Endothelial cell of umbilical vein (primary cell): ENCODE measurements around the gene CHRM2. TPM values are rescaled to one million over a fixed set of nuclear protein-coding genes. Genes with fewer than 3 reads are reported as not detected.

Source experiments
- BruUV-seq: library from RNA; stranded (reverse); fragments of 400-500 nt; replicated peaks from 2 replicates; lab custom pipeline; 2021; lab: Mats Ljungman, UMichigan
- CTCF ChIA-PET: fragments of 300-600, 350-600 bp; sonication (Branson Sonifier 250); formaldehyde crosslinking; loops from one replicate; lab custom pipeline; 2021; ENCODE audit warnings: antibody characterized with exemption, inconsistent platforms; lab: Charles Lee
- POLR2A ChIA-PET: fragments of 300-600, 350-600 bp; sonication (Branson Sonifier 250); formaldehyde crosslinking; loops from one replicate; lab custom pipeline; 2021; ENCODE audit warnings: antibody characterized with exemption, inconsistent platforms; lab: Charles Lee
- DNase-seq: peaks from one replicate; pipeline ENCODE4 v3.0.0-alpha.2; 2011; ENCODE audit warnings: low read depth, low spot score
- FAIRE-seq: peaks from 2 replicates; lab custom pipeline; 2011; peaks lifted over from hg19 to GRCh38; lab: Jason Lieb, UNC
- H2AFZ ChIP-seq: 2 replicates; pipeline ENCODE4 v1.6.0; 2012; ENCODE audit warnings: low read depth, low read length, control low read depth, inconsistent platforms
- H3K27ac ChIP-seq: 2 replicates; pipeline ENCODE4 v1.5.1; 2011; ENCODE audit warnings: low read depth, mild to moderate bottlenecking, control low read depth, low read length, moderate library complexity; ENCODE audit not compliant: insufficient read depth
- H3K27me3 ChIP-seq, 2 experiments: 2 replicates each; pipeline versions ENCODE4 v1.6.0 to v1.6.1; 2011; ENCODE audit warnings: low read length in 2 of 2, mixed read lengths in 1 of 2; ENCODE audit not compliant: control insufficient read depth in 2 of 2, insufficient read depth in 2 of 2
- H3K36me3 ChIP-seq, 2 experiments: 2 replicates in 1 of 2; 3 replicates in 1 of 2; pipeline ENCODE4 v1.5.1; 2011; ENCODE audit warnings: low read length in 2 of 2, mild to moderate bottlenecking in 1 of 2, moderate library complexity in 1 of 2; ENCODE audit not compliant: control insufficient read depth in 2 of 2, insufficient read depth in 2 of 2; ENCODE audit errors: extremely low read depth in 1 of 2
- H3K4me1 ChIP-seq: 3 replicates; pipeline ENCODE4 v1.5.1; 2011; ENCODE audit warnings: mild to moderate bottlenecking, low read length; ENCODE audit not compliant: control insufficient read depth, insufficient read depth; ENCODE audit errors: extremely low read depth
- H3K4me2 ChIP-seq: 2 replicates; pipeline ENCODE4 v1.6.1; 2011; ENCODE audit warnings: low read length, control low read depth, mixed read lengths; ENCODE audit not compliant: insufficient read depth
- H3K4me3 ChIP-seq, 3 experiments: fragments of 200-600 bp in 1 of 3; sonication (generic), shearing (Covaris generic) in 1 of 3; replicated peaks in 1 of 3; 2 replicates each; pipeline ENCODE4 v1.5.1; 2011 to 2016; ENCODE audit warnings: control low read depth in 3 of 3, low read length in 3 of 3, mild to moderate bottlenecking in 2 of 3, inconsistent platforms in 1 of 3, low read depth in 1 of 3, moderate library complexity in 1 of 3; ENCODE audit not compliant: insufficient read depth in 1 of 3
- H3K79me2 ChIP-seq: 2 replicates; pipeline ENCODE4 v1.6.0; 2012; ENCODE audit warnings: low read length, inconsistent platforms; ENCODE audit not compliant: control insufficient read depth, insufficient read depth
- H3K9ac ChIP-seq: replicated peaks from 2 replicates; pipeline ENCODE3; 2011; ENCODE audit warnings: low read length, control low read depth; ENCODE audit not compliant: insufficient read depth; ENCODE audit errors: extremely low read depth
- H3K9me1 ChIP-seq: replicated peaks from 3 replicates; pipeline ENCODE4 v1.6.0; 2011; ENCODE audit warnings: mild to moderate bottlenecking, low read length; ENCODE audit not compliant: control insufficient read depth, insufficient read depth; ENCODE audit errors: extremely low read depth
- H3K9me3 ChIP-seq: replicated peaks from 2 replicates; pipeline ENCODE4 v1.5.1; 2012; ENCODE audit warnings: low read length, inconsistent platforms; ENCODE audit not compliant: control insufficient read depth, insufficient read depth
- H4K20me1 ChIP-seq: replicated peaks from 2 replicates; pipeline ENCODE3; 2011; ENCODE audit warnings: mild to moderate bottlenecking, low read length; ENCODE audit not compliant: control insufficient read depth, insufficient read depth; ENCODE audit errors: extremely low read depth
- CTCF ChIP-seq, 2 donors: IDR thresholded peaks; 1 replicate in 1 of 2; 2 replicates in 1 of 2; pipeline ENCODE4 v1.5.1; 2011; ENCODE audit warnings: low read length in 2 of 2, mild to moderate bottlenecking in 2 of 2, moderate library complexity in 2 of 2, control low read depth in 1 of 2, inconsistent platforms in 1 of 2, low read depth in 1 of 2; ENCODE audit not compliant: insufficient read depth in 1 of 2; ENCODE audit errors: extremely low read depth in 1 of 2
- EZH2 ChIP-seq: IDR thresholded peaks from 2 replicates; pipeline ENCODE4 v1.6.1; 2012; ENCODE audit warnings: borderline replicate concordance, low read depth, mild to moderate bottlenecking, moderate library complexity, low read length, inconsistent platforms; ENCODE audit not compliant: severe bottlenecking
- FOS ChIP-seq: IDR thresholded peaks from 2 replicates; pipeline ENCODE4 v1.6.1; 2011; ENCODE audit warnings: mild to moderate bottlenecking, low read length, moderate library complexity, borderline replicate concordance; ENCODE audit not compliant: insufficient read depth
- GATA2 ChIP-seq: IDR thresholded peaks from 2 replicates; pipeline ENCODE4 v1.7.0; 2011; ENCODE audit warnings: low read depth, mild to moderate bottlenecking, moderate library complexity, mixed read lengths, low read length; ENCODE audit not compliant: insufficient read length, insufficient read depth
- JUN ChIP-seq: IDR thresholded peaks from 2 replicates; pipeline ENCODE4 v1.6.1; 2011; ENCODE audit warnings: borderline replicate concordance, low read depth; ENCODE audit not compliant: insufficient read length, insufficient read depth
- MAX ChIP-seq: IDR thresholded peaks from 2 replicates; pipeline ENCODE4 v1.6.1; 2011; ENCODE audit not compliant: insufficient read depth, insufficient read length
- MYC ChIP-seq: IDR thresholded peaks from one replicate; pipeline ENCODE4 v1.6.1; 2011; ENCODE audit warnings: mild to moderate bottlenecking, low read depth, low read length
- POLR2A ChIP-seq: IDR thresholded peaks from 2 replicates; pipeline ENCODE4 v1.6.1; 2012; ENCODE audit warnings: low read depth, mild to moderate bottlenecking, control low read depth, low read length
- POLR2AphosphoS5 ChIP-seq: IDR thresholded peaks from 2 replicates; pipeline ENCODE4 v1.6.1; 2012; ENCODE audit warnings: low read depth, mild to moderate bottlenecking, control low read depth, low read length, moderate library complexity; ENCODE audit not compliant: insufficient read depth
- dilution Hi-C: fragments of 300-500 bp; cut with MboI; formaldehyde crosslinking; loops from one replicate; pipeline ENCODE4 v1.15.0; 2019; ENCODE audit warnings: low sequenced_read_pairs; ENCODE audit not compliant: extremely low pct_ligation_motif_present
- intact Hi-C: fragments of 100-400 bp; cut with micrococcal nuclease; formaldehyde crosslinking; loops from one replicate; pipeline ENCODE4 v1.10.0; 2022
- polyA plus RNA-seq, 4 experiments: library from polyadenylated mRNA; depleted of rRNA in 3 of 4; stranded (reverse) in 3 of 4; unstranded in 1 of 4; fragments of >200 nt; gene quantifications; 2 replicates each; pipeline versions ENCODE4 v1.2.1 to v1.2.3, GENCODE V29; 2011 to 2012; ENCODE audit warnings: missing spikeins in 1 of 4
- total RNA-seq: library from RNA; stranded (reverse); gene quantifications from 2 replicates; pipeline ENCODE4 v1.2.3, GENCODE V29; 2021

Gene CHRM2
- total and polyA plus RNA-seq, 2 donors (not counting 3 experiments of a cell fraction or from before 2014, with no cell fraction given): not detected

GRCh38 chr7:136878878-136879277, 10.4 kb downstream of the CHRM2 start:
- no peaks in the 10 kb centered on the region for H3K9me3 ChIP-seq
- TF ChIP-seq POLR2AphosphoS5 (no peak), GATA2 (no peak), CTCF (IDR thresholded peaks at IDR 0.05; ENCODE audit: extremely low read depth in 1 of 2, insufficient read depth in 1 of 2, low read depth in 1 of 2, low read length in 2 of 2) (no peak), EZH2 (no peak), MAX (no peak), MYC (no peak), POLR2A (no peak), FOS (no peak), JUN (no peak)
- H3K27me3 ChIP-seq: peaks cover 2 to 15% of the 10 kb centered on the region in 2 experiments
- H3K4me2 ChIP-seq: no peak overlapping the region
- BruUV-seq: no TSS peak
- H3K4me3 ChIP-seq: no peak overlapping the region
- CTCF ChIA-PET: no interaction called here
- no peaks in the 10 kb centered on the region for H4K20me1 ChIP-seq
- POLR2A ChIA-PET: no interaction called here
- no peaks in the 10 kb centered on the region for H3K79me2 ChIP-seq
- dilution Hi-C loops (no loop called here), intact Hi-C loops (loop anchor here (10.0 kb wide), 1 partner anchor 576 kb away; no protein-coding TSS in a partner anchor)
- no peaks in the 10 kb centered on the region for H3K9me1 ChIP-seq
- FAIRE-seq: no peak
- no peak overlapping the region for H2AFZ ChIP-seq
- H3K9ac ChIP-seq: no peak overlapping the region
- no peak for DNase-seq
- H3K27ac ChIP-seq: no peak overlapping the region
- no peaks in the 10 kb centered on the region for H3K36me3 ChIP-seq
- H3K4me1 ChIP-seq: no peaks in the 10 kb centered on the region
